Mesendoderm (in vitro differentiated cells): ENCODE measurements around the gene C19orf38.
A peak's percentile ranks its signal among the peaks of the same experiment; 100 is the strongest.

ENCODE experiments used
- DNase-seq: peaks from one replicate; pipeline ENCODE4 v3.0.0; 2013
- H2AK5ac ChIP-seq: 2 replicates; pipeline ENCODE4 v1.6.1; 2013; ENCODE audit warnings: low read length, inconsistent platforms
- H2BK120ac ChIP-seq: 2 replicates; pipeline ENCODE4 v1.6.1; 2013; ENCODE audit warnings: low read depth, mild to moderate bottlenecking, low read length, moderate library complexity, mixed read lengths
- H2BK15ac ChIP-seq: replicated peaks from 2 replicates; pipeline ENCODE4 v1.6.1; 2013; ENCODE audit warnings: low read depth, mild to moderate bottlenecking, moderate library complexity
- H2BK5ac ChIP-seq: 2 replicates; pipeline ENCODE4 v1.6.1; 2013; ENCODE audit warnings: low read length, inconsistent platforms
- H3K18ac ChIP-seq: 2 replicates; pipeline ENCODE4 v1.6.1; 2013; ENCODE audit warnings: mild to moderate bottlenecking, low read length, mixed read lengths
- H3K23ac ChIP-seq: one replicate; pipeline ENCODE4 v1.6.1; 2013; ENCODE audit warnings: low read length
- H3K27ac ChIP-seq: 2 replicates; pipeline ENCODE4 v1.5.1; 2013; ENCODE audit warnings: low read depth, mild to moderate bottlenecking, inconsistent platforms, low read length, moderate library complexity
- H3K27me3 ChIP-seq: 2 replicates; pipeline ENCODE4 v1.6.1; 2013; ENCODE audit warnings: low read length, control low read depth, mild to moderate bottlenecking, inconsistent platforms; ENCODE audit not compliant: insufficient read depth, poor library complexity
- H3K36me3 ChIP-seq: 2 replicates; pipeline ENCODE4 v1.6.1; 2013; ENCODE audit warnings: low read length, inconsistent platforms; ENCODE audit not compliant: control insufficient read depth, insufficient read depth
- H3K4ac ChIP-seq: one replicate; pipeline ENCODE4 v1.6.1; 2013; ENCODE audit warnings: low read depth, mild to moderate bottlenecking, low read length, moderate library complexity
- H3K4me1 ChIP-seq: 2 replicates; pipeline ENCODE4 v1.6.1; 2013; ENCODE audit warnings: low read depth, low read length, inconsistent platforms; ENCODE audit not compliant: control insufficient read depth
- H3K4me2 ChIP-seq: 2 replicates; pipeline ENCODE4 v1.6.1; 2013; ENCODE audit warnings: low read length
- H3K4me3 ChIP-seq: 2 replicates; pipeline ENCODE4 v1.5.1; 2013; ENCODE audit warnings: mild to moderate bottlenecking, low read length
- H3K56ac ChIP-seq: one replicate; pipeline ENCODE4 v1.6.1; 2013; ENCODE audit warnings: low read length
- H3K79me1 ChIP-seq: 2 replicates; pipeline ENCODE4 v1.6.1; 2013; ENCODE audit warnings: low read length, inconsistent platforms
- H3K79me2 ChIP-seq: 2 replicates; pipeline ENCODE4 v1.6.1; 2013; ENCODE audit warnings: mild to moderate bottlenecking, low read length; ENCODE audit not compliant: control insufficient read depth, insufficient read depth
- H3K9ac ChIP-seq: 2 replicates; pipeline ENCODE4 v1.6.1; 2013; ENCODE audit warnings: low read length, inconsistent platforms
- H4K5ac ChIP-seq: one replicate; pipeline ENCODE4 v1.6.1; 2013; ENCODE audit warnings: low read length
- H4K8ac ChIP-seq: one replicate; pipeline ENCODE4 v1.6.1; 2013; ENCODE audit warnings: low read depth, mild to moderate bottlenecking, control low read depth, low read length, moderate library complexity
- WGBS: extraction: QIAGEN DNeasy Blood & Tissue Kit; methylation state at CpG from one replicate; pipeline ENCODE4 v1.1.7; 2013; ENCODE audit warnings: low lambda C conversion rate, missing lambda C conversion rate; ENCODE audit not compliant: insufficient coverage; ENCODE audit errors: extremely low coverage; 5-methylcytosine and 5-hydroxymethylcytosine counted together

Gene C19orf38

DNA sequence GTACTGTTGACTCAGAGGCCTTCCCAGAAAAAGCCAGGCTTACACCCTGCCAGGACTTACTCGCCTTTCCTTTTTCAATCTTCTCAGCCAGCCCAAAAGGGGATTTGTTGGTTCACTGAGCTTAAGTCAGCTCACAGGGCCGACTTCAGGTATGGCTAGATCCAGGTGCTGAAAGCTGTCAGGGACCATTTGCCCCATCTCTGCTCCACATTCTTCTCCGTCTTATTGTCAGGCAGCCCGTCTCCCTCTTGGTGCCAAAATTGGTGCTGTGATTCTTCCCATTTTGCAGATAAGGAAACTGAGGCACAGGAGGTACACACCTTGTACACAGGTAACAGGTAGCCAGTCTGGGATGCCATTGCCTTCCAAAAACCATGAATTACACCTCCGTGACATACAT lies 2.4 kb downstream of the C19orf38 start:
- no peaks in the 10 kb centered on the region for H3K79me1 ChIP-seq
- no peak overlapping the region for H4K5ac ChIP-seq
- WGBS: no CpG with 5 or more reads among the region's 5 CpGs
- H3K4ac ChIP-seq: no peak overlapping the region
- no peaks in the 10 kb centered on the region for H3K79me2 ChIP-seq
- H3K4me3 ChIP-seq: no peak overlapping the region
- H2AK5ac ChIP-seq: no peak overlapping the region
- H2BK120ac ChIP-seq: no peak overlapping the region
- H2BK5ac ChIP-seq: no peak overlapping the region
- no peak overlapping the region for H3K9ac ChIP-seq
- no peak overlapping the region for H3K56ac ChIP-seq
- no peak overlapping the region for H3K4me2 ChIP-seq
- H3K27me3 ChIP-seq: no peaks in the 10 kb centered on the region
- no peak overlapping the region for H2BK15ac ChIP-seq
- no peaks in the 10 kb centered on the region for H3K4me1 ChIP-seq
- H3K36me3 ChIP-seq: no peaks in the 10 kb centered on the region
- no peak for DNase-seq
- H3K18ac ChIP-seq: no peak overlapping the region
- H3K23ac ChIP-seq: no peak overlapping the region
- no peak overlapping the region for H4K8ac ChIP-seq
- no peak overlapping the region for H3K27ac ChIP-seq

DNA sequence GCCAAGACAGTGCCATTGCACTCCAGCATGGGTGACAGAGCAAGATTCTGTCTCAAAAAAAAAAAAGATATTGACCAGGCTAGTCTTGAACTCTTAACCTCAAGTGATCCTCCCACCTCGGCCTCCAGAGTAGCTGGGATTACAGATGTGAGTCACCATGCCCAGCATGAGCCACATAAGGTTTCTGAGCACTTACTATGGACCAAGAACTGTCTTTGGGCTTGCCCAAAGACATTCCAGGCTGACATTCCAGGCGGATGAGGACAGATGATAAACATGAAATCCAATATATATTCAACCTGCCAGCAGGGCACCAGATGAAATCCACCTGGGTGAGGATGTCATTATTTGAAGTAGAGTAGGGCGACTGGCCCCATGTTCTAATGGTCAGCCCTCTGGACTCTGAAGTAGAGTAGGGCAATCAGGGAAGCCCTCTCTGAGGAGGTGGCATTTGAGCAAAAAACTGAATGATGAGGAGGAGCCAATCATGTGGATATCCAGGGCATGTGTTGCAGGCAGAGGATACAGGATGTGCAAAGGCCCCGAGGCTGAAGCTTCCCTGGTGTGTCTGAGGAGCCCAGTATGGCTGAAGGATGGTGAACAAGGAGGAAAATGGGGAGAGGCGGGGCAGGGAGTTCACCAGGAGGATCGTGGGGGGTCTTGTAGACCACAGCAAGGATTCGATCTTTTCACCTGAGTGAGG lies 4.0 kb downstream of the C19orf38 start:
- Histone ChIP-seq H2BK15ac (no peak overlapping the region), H4K5ac (no peak overlapping the region), H3K9ac (no peak overlapping the region), H3K4me1 (no peaks in the 10 kb centered on the region), H3K36me3 (no peaks in the 10 kb centered on the region), H3K56ac (no peak overlapping the region), H3K27ac (no peak overlapping the region), H3K4ac (no peak overlapping the region), H3K79me2 (no peaks in the 10 kb centered on the region), H2BK5ac (no peak overlapping the region), H2AK5ac (no peak overlapping the region), H3K4me2 (no peak overlapping the region), H3K18ac (no peak overlapping the region), H2BK120ac (no peak overlapping the region), H3K27me3 (no peaks in the 10 kb centered on the region), H3K23ac (no peak overlapping the region), H4K8ac (no peak overlapping the region), H3K4me3 (no peak overlapping the region), H3K79me1 (no peaks in the 10 kb centered on the region)
- no CpG with 5 or more reads among the region's 7 CpGs for WGBS
- DNase-seq: peak; percentile 79

DNA sequence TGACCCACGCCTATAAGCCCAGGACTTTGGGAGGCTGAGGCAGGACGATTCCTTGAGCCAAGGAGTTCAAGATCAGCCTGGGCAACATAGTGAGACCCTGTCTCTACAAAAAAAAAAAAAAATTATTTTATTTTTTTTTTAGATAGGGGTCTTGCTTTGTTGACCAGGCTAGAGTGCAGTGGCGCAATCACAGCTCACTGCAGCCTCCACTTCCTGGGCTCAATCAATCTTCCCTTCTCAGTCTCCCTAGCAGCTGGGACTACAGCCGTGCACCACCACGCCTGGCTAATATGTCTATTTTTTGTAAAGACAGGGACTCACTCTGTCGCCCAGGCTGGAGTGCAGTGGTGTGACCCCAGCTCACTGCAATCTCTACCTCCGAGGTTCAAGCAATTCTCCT lies 4.7 kb downstream of the C19orf38 start:
- H3K9ac ChIP-seq: no peak overlapping the region
- H3K27me3 ChIP-seq: no peaks in the 10 kb centered on the region
- H3K79me2 ChIP-seq: no peaks in the 10 kb centered on the region
- no peak for DNase-seq
- no peak overlapping the region for H2BK15ac ChIP-seq
- no peak overlapping the region for H2BK120ac ChIP-seq
- H4K8ac ChIP-seq: no peak overlapping the region
- no peak overlapping the region for H3K4ac ChIP-seq
- no peak overlapping the region for H3K4me2 ChIP-seq
- H3K4me1 ChIP-seq: no peaks in the 10 kb centered on the region
- WGBS: no CpG with 5 or more reads among the region's 7 CpGs
- H3K4me3 ChIP-seq: no peak overlapping the region
- H3K23ac ChIP-seq: no peak overlapping the region
- H3K27ac ChIP-seq: no peak overlapping the region
- no peak overlapping the region for H4K5ac ChIP-seq
- H2BK5ac ChIP-seq: no peak overlapping the region
- H3K36me3 ChIP-seq: no peaks in the 10 kb centered on the region
- H3K56ac ChIP-seq: no peak overlapping the region
- H3K18ac ChIP-seq: no peak overlapping the region
- no peak overlapping the region for H2AK5ac ChIP-seq
- no peaks in the 10 kb centered on the region for H3K79me1 ChIP-seq

DNA sequence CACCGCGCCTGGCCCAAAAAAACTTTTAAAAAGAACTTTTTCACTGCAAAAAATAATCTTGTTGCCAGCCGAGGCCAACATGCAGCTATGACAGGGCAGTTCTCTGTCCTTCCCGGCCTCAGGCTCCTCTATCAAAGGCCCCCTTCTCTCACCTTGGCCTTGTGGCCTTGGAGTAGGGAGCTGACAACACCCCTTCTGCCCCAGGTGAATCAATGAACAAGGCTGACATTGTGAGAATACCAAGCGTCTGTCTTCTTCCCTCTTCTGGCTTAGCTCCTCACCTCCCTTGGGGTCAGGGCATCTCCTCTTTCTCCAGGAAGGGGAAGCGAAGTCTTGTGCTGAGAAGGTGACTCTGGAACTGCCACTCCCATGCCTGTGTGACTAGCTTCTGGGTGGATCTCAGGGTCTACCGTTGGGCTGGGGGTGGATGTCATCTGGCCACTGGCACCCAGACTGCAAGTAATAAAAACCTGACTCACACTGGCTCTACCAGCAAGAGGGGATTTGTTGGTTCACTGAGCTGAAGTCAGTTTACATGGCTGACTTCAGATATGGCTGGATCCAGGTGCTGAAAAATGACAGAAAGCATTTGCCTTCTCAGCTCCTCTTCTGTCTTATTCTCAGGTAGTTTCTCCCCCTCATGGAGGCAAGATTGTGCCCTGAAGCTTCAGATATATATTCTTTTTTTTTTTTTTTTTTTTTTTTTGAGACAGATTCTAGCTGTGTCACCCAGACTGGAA lies 6.3 kb downstream of the C19orf38 start:
- Histone ChIP-seq H3K9ac (no peak overlapping the region), H4K5ac (no peak overlapping the region)

DNA sequence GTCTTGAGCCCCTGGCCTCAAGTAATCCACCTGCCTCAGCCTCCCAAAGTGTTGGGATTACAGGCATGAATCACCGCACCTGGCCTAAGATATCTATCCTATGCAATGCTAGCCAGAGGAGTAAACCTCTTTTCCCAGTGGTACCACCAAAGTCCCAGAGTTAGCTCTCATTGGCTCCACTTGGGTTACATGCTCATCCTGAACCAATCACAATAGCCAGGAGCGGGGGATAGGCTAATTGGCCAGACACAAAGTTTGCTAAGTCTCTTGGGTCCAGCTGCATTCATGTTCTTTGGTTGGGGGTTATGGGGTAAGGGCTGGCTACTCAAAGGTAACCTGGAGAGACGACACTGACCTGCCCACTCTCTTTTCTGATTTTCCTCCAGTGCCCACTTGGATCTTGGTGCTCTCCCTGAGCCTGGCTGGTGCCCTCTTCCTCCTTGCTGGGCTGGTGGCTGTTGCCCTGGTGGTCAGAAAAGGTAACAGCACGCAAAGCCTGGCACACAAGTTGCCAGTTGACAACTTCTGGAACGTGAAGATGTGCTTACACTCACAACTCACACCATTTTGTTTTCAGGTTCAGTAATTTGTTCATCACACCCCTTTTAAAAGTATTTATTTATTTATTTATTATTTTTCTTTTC lies 7.8 kb downstream of the C19orf38 start:
- peak; percentile 51 for DNase-seq
- H2BK120ac ChIP-seq: no peak overlapping the region
- H2BK5ac ChIP-seq: no peak overlapping the region
- H2AK5ac ChIP-seq: no peak overlapping the region
- no peak overlapping the region for H3K56ac ChIP-seq
- H3K27me3 ChIP-seq: no peaks in the 10 kb centered on the region
- no peak overlapping the region for H3K4me2 ChIP-seq
- H3K27ac ChIP-seq: no peak overlapping the region
- H4K8ac ChIP-seq: no peak overlapping the region
- no peak overlapping the region for H4K5ac ChIP-seq
- H3K4me3 ChIP-seq: no peak overlapping the region
- H3K23ac ChIP-seq: no peak overlapping the region
- no peak overlapping the region for H3K18ac ChIP-seq
- H2BK15ac ChIP-seq: no peak overlapping the region
- no peaks in the 10 kb centered on the region for H3K4me1 ChIP-seq
- no peak overlapping the region for H3K9ac ChIP-seq
- H3K79me1 ChIP-seq: no peaks in the 10 kb centered on the region
- no peaks in the 10 kb centered on the region for H3K36me3 ChIP-seq
- H3K79me2 ChIP-seq: no peaks in the 10 kb centered on the region
- no peak overlapping the region for H3K4ac ChIP-seq
- WGBS: no CpG with 5 or more reads among the region's 5 CpGs

More for the DNA sequence above, 6.3 kb downstream of the C19orf38 start:
- no peaks in the 10 kb centered on the region for H3K4me1 ChIP-seq
- H3K56ac ChIP-seq: no peak overlapping the region
- H3K27ac ChIP-seq: no peak overlapping the region
- H4K8ac ChIP-seq: no peak overlapping the region
- no peak overlapping the region for H3K4ac ChIP-seq
- no peak overlapping the region for H3K4me3 ChIP-seq
- H3K23ac ChIP-seq: no peak overlapping the region
- no peak for DNase-seq
- H2BK120ac ChIP-seq: no peak overlapping the region
- no peaks in the 10 kb centered on the region for H3K79me2 ChIP-seq
- H2BK5ac ChIP-seq: no peak overlapping the region
- no CpG with 5 or more reads among the region's 7 CpGs for WGBS
- H2AK5ac ChIP-seq: no peak overlapping the region
- no peak overlapping the region for H3K4me2 ChIP-seq
- no peak overlapping the region for H3K18ac ChIP-seq
- H2BK15ac ChIP-seq: no peak overlapping the region
- no peaks in the 10 kb centered on the region for H3K36me3 ChIP-seq
- H3K79me1 ChIP-seq: no peaks in the 10 kb centered on the region
- no peaks in the 10 kb centered on the region for H3K27me3 ChIP-seq
